ENCODE results near the gene ADAMTS6. TPM values are rescaled to one million over a fixed set of nuclear protein-coding genes. Genes with fewer than 3 reads are reported as not detected.

ADAMTS6 gene
- total and polyA plus RNA-seq, 2 experiments from 2014 or later: 0.78 to 2.0 TPM

DNA sequence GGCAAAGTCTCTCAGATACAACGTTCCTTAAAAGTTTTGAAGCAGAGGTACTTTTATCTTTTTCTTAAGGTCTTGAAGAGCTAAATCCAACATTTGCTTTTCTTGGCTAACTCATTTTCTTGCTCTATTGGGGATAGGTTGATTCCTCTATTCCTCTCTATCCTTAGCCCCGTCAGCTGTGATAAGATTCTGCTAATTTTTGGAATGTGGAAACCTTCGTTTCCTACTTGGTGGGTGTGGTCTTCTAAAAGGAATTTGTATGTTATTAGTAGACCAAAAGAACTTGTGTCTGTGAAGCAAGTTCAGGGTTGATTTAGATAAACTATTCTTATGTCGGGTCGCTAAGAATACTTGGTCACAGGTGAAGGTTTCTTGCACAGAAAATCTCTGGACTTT is 308.6 kb downstream of the ADAMTS6 start:
- Histone ChIP-seq H3K79me2 (replicated peaks; ENCODE audit: insufficient read depth) (no peaks in the 10 kb centered on the region), H3K9me2 (ENCODE audit: insufficient read depth) (no peaks in the 10 kb centered on the region), H4K20me1 (replicated peaks; ENCODE audit: insufficient read depth) (no peaks in the 10 kb centered on the region), H2AFZ (no peak overlapping the region), H3F3A (replicated peaks; ENCODE audit: low read depth) (no peaks in the 10 kb centered on the region), H3K36me3 (ENCODE audit: insufficient read depth) (no peaks in the 10 kb centered on the region), H3K4me3 (no peak overlapping the region), H3K4me1 (ENCODE audit: insufficient read depth) (no peaks in the 10 kb centered on the region), H3K27ac (ENCODE audit: low read depth) (no peak overlapping the region), H3K27me3 (ENCODE audit: insufficient read depth) (no peaks in the 10 kb centered on the region), H3K4me2 (no peak overlapping the region)
- Mint-ChIP-seq H3K27ac (no peak overlapping the region), H3K9me3 (peaks cover 9% of the 10 kb centered on the region; the same call in 1 of the 3 replicates), H3K36me3 (ENCODE audit: low read depth) (peaks cover 12% of the 10 kb centered on the region; the same call in 2 of the 3 replicates), H3K4me1 (no peaks in the 10 kb centered on the region), H3K27me3 (ENCODE audit: insufficient read depth, low read depth, poor library complexity) (no peaks in the 10 kb centered on the region), H3K4me3 (no peak overlapping the region)
- TF ChIP-seq EZH2 (IDR thresholded peaks at IDR 0.05; ENCODE audit: low read depth, unreplicated experiment) (no peak), CREB1 (CRISPR knock-in tag; IDR thresholded peaks at IDR 0.05; ENCODE audit: low read depth) (no peak)
- no peak for DNase-seq (ENCODE audit: low spot score)
- no peak for ATAC-seq

DNA sequence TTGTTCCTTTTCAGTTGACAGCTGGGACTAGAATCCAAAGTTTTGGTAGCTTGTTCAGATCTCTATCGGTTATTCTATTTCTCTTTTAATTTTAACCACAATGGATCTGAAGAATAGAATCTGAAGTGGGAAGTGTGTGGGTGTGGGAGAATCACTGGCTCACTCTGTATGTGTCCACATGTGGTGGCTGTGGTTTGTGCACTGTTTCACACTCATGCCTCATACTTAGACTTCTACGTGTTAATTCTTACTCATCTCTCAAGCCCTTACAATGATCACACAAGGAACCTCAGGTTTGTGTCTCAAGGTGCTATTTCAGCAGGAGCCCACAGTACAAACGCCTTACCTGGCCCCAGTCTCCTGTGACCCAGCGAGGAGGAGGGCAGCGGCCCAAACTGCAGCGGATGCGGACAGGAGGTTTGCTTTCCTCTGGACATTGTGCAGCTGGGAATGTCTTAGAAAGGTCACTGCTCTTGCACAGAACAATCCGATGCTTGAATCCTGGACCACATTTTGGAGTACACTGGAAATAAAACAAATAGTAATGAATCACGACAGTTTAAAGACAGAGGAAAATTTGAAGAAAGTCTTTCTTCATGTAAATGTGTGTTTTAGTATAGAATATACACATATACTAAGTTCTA is 309.1 kb downstream of the ADAMTS6 start:
- DNase-seq (ENCODE audit: low spot score) (no peak), ATAC-seq (no peak)
- Histone ChIP-seq H3K4me2 (no peak overlapping the region), H3F3A (replicated peaks; ENCODE audit: low read depth) (no peaks in the 10 kb centered on the region), H2AFZ (no peak overlapping the region), H3K27ac (ENCODE audit: low read depth) (no peak overlapping the region), H3K36me3 (ENCODE audit: insufficient read depth) (no peaks in the 10 kb centered on the region), H3K4me1 (ENCODE audit: insufficient read depth) (no peaks in the 10 kb centered on the region), H3K9me2 (ENCODE audit: insufficient read depth) (no peaks in the 10 kb centered on the region), H3K79me2 (replicated peaks; ENCODE audit: insufficient read depth) (no peaks in the 10 kb centered on the region), H3K4me3 (no peak overlapping the region), H3K27me3 (ENCODE audit: insufficient read depth) (no peaks in the 10 kb centered on the region), H4K20me1 (replicated peaks; ENCODE audit: insufficient read depth) (no peaks in the 10 kb centered on the region)
- Mint-ChIP-seq H3K4me1 (no peaks in the 10 kb centered on the region), H3K36me3 (ENCODE audit: low read depth) (peaks cover 12% of the 10 kb centered on the region; the same call in 2 of the 3 replicates), H3K9me3 (peaks cover 9% of the 10 kb centered on the region; the same call in 1 of the 3 replicates), H3K27me3 (ENCODE audit: insufficient read depth, low read depth, poor library complexity) (no peaks in the 10 kb centered on the region), H3K4me3 (no peak overlapping the region), H3K27ac (no peak overlapping the region)
- TF ChIP-seq, protein P1, sequence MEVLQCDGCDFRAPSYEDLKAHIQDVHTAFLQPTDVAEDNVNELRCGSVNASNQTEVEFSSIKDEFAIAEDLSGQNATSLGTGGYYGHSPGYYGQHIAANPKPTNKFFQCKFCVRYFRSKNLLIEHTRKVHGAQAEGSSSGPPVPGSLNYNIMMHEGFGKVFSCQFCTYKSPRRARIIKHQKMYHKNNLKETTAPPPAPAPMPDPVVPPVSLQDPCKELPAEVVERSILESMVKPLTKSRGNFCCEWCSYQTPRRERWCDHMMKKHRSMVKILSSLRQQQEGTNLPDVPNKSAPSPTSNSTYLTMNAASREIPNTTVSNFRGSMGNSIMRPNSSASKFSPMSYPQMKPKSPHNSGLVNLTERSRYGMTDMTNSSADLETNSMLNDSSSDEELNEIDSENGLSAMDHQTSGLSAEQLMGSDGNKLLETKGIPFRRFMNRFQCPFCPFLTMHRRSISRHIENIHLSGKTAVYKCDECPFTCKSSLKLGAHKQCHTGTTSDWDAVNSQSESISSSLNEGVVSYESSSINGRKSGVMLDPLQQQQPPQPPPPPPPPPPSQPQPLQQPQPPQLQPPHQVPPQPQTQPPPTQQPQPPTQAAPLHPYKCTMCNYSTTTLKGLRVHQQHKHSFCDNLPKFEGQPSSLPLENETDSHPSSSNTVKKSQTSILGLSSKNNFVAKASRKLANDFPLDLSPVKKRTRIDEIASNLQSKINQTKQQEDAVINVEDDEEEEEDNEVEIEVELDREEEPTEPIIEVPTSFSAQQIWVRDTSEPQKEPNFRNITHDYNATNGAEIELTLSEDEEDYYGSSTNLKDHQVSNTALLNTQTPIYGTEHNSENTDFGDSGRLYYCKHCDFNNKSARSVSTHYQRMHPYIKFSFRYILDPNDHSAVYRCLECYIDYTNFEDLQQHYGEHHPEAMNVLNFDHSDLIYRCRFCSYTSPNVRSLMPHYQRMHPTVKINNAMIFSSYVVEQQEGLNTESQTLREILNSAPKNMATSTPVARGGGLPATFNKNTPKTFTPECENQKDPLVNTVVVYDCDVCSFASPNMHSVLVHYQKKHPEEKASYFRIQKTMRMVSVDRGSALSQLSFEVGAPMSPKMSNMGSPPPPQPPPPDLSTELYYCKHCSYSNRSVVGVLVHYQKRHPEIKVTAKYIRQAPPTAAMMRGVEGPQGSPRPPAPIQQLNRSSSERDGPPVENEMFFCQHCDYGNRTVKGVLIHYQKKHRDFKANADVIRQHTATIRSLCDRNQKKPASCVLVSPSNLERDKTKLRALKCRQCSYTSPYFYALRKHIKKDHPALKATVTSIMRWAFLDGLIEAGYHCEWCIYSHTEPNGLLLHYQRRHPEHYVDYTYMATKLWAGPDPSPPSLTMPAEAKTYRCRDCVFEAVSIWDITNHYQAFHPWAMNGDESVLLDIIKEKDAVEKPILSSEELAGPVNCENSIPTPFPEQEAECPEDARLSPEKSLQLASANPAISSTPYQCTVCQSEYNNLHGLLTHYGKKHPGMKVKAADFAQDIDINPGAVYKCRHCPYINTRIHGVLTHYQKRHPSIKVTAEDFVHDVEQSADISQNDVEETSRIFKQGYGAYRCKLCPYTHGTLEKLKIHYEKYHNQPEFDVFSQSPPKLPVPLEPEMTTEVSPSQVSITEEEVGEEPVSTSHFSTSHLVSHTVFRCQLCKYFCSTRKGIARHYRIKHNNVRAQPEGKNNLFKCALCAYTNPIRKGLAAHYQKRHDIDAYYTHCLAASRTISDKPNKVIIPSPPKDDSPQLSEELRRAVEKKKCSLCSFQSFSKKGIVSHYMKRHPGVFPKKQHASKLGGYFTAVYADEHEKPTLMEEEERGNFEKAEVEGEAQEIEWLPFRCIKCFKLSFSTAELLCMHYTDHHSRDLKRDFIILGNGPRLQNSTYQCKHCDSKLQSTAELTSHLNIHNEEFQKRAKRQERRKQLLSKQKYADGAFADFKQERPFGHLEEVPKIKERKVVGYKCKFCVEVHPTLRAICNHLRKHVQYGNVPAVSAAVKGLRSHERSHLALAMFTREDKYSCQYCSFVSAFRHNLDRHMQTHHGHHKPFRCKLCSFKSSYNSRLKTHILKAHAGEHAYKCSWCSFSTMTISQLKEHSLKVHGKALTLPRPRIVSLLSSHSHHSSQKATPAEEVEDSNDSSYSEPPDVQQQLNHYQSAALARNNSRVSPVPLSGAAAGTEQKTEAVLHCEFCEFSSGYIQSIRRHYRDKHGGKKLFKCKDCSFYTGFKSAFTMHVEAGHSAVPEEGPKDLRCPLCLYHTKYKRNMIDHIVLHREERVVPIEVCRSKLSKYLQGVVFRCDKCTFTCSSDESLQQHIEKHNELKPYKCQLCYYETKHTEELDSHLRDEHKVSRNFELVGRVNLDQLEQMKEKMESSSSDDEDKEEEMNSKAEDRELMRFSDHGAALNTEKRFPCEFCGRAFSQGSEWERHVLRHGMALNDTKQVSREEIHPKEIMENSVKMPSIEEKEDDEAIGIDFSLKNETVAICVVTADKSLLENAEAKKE (CRISPR knock-in tag; IDR thresholded peaks at IDR 0.05): no peak
- TF ChIP-seq EZH2 (IDR thresholded peaks at IDR 0.05; ENCODE audit: low read depth, unreplicated experiment) (no peak), NANOG (IDR thresholded peaks at IDR 0.05; ENCODE audit: borderline replicate concordance) (no peak)
- TF ChIP-seq, protein P2, sequence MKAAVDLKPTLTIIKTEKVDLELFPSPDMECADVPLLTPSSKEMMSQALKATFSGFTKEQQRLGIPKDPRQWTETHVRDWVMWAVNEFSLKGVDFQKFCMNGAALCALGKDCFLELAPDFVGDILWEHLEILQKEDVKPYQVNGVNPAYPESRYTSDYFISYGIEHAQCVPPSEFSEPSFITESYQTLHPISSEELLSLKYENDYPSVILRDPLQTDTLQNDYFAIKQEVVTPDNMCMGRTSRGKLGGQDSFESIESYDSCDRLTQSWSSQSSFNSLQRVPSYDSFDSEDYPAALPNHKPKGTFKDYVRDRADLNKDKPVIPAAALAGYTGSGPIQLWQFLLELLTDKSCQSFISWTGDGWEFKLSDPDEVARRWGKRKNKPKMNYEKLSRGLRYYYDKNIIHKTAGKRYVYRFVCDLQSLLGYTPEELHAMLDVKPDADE (IDR thresholded peaks at IDR 0.05): no peak
- TF ChIP-seq, protein P3, sequence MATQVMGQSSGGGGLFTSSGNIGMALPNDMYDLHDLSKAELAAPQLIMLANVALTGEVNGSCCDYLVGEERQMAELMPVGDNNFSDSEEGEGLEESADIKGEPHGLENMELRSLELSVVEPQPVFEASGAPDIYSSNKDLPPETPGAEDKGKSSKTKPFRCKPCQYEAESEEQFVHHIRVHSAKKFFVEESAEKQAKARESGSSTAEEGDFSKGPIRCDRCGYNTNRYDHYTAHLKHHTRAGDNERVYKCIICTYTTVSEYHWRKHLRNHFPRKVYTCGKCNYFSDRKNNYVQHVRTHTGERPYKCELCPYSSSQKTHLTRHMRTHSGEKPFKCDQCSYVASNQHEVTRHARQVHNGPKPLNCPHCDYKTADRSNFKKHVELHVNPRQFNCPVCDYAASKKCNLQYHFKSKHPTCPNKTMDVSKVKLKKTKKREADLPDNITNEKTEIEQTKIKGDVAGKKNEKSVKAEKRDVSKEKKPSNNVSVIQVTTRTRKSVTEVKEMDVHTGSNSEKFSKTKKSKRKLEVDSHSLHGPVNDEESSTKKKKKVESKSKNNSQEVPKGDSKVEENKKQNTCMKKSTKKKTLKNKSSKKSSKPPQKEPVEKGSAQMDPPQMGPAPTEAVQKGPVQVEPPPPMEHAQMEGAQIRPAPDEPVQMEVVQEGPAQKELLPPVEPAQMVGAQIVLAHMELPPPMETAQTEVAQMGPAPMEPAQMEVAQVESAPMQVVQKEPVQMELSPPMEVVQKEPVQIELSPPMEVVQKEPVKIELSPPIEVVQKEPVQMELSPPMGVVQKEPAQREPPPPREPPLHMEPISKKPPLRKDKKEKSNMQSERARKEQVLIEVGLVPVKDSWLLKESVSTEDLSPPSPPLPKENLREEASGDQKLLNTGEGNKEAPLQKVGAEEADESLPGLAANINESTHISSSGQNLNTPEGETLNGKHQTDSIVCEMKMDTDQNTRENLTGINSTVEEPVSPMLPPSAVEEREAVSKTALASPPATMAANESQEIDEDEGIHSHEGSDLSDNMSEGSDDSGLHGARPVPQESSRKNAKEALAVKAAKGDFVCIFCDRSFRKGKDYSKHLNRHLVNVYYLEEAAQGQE (IDR thresholded peaks at IDR 0.05; ENCODE audit: unreplicated experiment): no peak

All from GM23338 (cell line).